Peyer's patch (tissue), 4 donors: ENCODE results near the gene LATS1. TPM values are rescaled to one million over a fixed set of nuclear protein-coding genes. Genes with fewer than 3 reads are reported as not detected.

ENCODE experiments used
- DNase-seq, 3 donors: peaks; one replicate each; pipeline ENCODE4 v3.0.0-alpha.2; 2017 to 2019
- H3K27ac ChIP-seq, 4 donors: fragments of 200-600 bp; sonication (generic); one replicate each; pipeline ENCODE4 v1.5.1; 2016 to 2019
- H3K27me3 ChIP-seq, 2 donors: fragments of 200-600 bp; sonication (generic); one replicate each; pipeline ENCODE4 v1.5.1; 2019
- H3K36me3 ChIP-seq, 3 donors: fragments of 200-600 bp; sonication (generic); one replicate each; pipeline ENCODE4 v1.5.1; 2016 to 2019
- H3K4me1 ChIP-seq, 4 donors: fragments of 200-600 bp; sonication (generic); one replicate each; pipeline ENCODE4 v1.5.1; 2016 to 2019
- H3K4me3 ChIP-seq, 4 donors: fragments of 200-600 bp; sonication (generic); 1 replicate in 3 of 4; 2 replicates in 1 of 4; pipeline ENCODE4 v1.5.1; 2016 to 2019; ENCODE audit warnings: mild to moderate bottlenecking in 1 of 4
- H3K9me3 ChIP-seq, 4 donors: fragments of 200-600 bp; sonication (generic); one replicate each; pipeline ENCODE4 v1.5.1; 2016 to 2019; ENCODE audit warnings: mild to moderate bottlenecking in 1 of 4
- CTCF ChIP-seq, 6 experiments: fragments of 450-650 bp in 4 of 6; fragments of 200-600 bp in 2 of 6; sonication (generic) in 1 of 6; IDR thresholded peaks; one replicate each; pipeline ENCODE4 v1.5.1; 2017 to 2019; ENCODE audit warnings: antibody characterized with exemption in 6 of 6, mild to moderate bottlenecking in 3 of 6, moderate library complexity in 1 of 6
- POLR2A ChIP-seq, 2 donors: fragments of 450-650 bp; IDR thresholded peaks; one replicate each; pipeline ENCODE4 v1.5.1; 2017; ENCODE audit warnings: antibody characterized with exemption in 2 of 2, mild to moderate bottlenecking in 2 of 2, moderate library complexity in 2 of 2
- small RNA-seq, 2 donors: library from RNA; depleted of rRNA; stranded (forward); fragments of <200 nt; gene quantifications; one replicate each; pipeline ENCODE3, GENCODE V24; 2016
- total RNA-seq, 4 donors: library from RNA; depleted of rRNA; stranded (reverse); fragments of >200 nt; gene quantifications; one replicate each; pipeline ENCODE4 v1.1.0, GENCODE V29; 2016

LATS1 gene
- total RNA-seq, 4 donors from 2014 or later: 21.8 to 38.8 (median 29.7) TPM

- H3K4me1 ChIP-seq: no peaks in the 10 kb centered on the region
- no peak overlapping the region for H3K27ac ChIP-seq
- H3K4me3 ChIP-seq: no peak overlapping the region
- no peak for DNase-seq
- H3K36me3 ChIP-seq: peaks cover 0 to 40% (median 0%) of the 10 kb centered on the region in 3 donors
- no peaks in the 10 kb centered on the region for H3K27me3 ChIP-seq
- TF ChIP-seq CTCF (IDR thresholded peaks at IDR 0.05) (no peak), POLR2A (IDR thresholded peaks at IDR 0.05) (no peak)
- no peaks in the 10 kb centered on the region for H3K9me3 ChIP-seq
These were observed 90.2 kb downstream of the LATS1 start for GRCh38 chr6:149627672-149628071.

GRCh38 chr6:149615805-149616204, 102.1 kb downstream of the LATS1 start:
- Histone ChIP-seq H3K4me1 (no peaks in the 10 kb centered on the region), H3K4me3 (no peak overlapping the region), H3K27me3 (no peaks in the 10 kb centered on the region), H3K9me3 (no peaks in the 10 kb centered on the region), H3K36me3 (peaks cover 0 to 15% (median 0%) of the 10 kb centered on the region in 3 donors), H3K27ac (no peak overlapping the region)
- no peak for DNase-seq
- TF ChIP-seq POLR2A (IDR thresholded peaks at IDR 0.05) (no peak), CTCF (IDR thresholded peaks at IDR 0.05) (no peak)

- no peak for TF ChIP-seq CTCF (IDR thresholded peaks at IDR 0.05)
- no peak for TF ChIP-seq POLR2A (IDR thresholded peaks at IDR 0.05)
- H3K4me3 ChIP-seq: no peak overlapping the region
- peaks cover 0 to 6% (median 0%) of the 10 kb centered on the region in 3 donors for H3K36me3 ChIP-seq
- H3K9me3 ChIP-seq: no peaks in the 10 kb centered on the region
- no peak overlapping the region for H3K27ac ChIP-seq
- H3K27me3 ChIP-seq: no peaks in the 10 kb centered on the region
- DNase-seq: no peak
- H3K4me1 ChIP-seq: no peaks in the 10 kb centered on the region
These were observed 103.6 kb downstream of the LATS1 start for GRCh38 chr6:149614337-149614736.

- no peak for DNase-seq
- Histone ChIP-seq H3K36me3 (peaks cover 0 to 5% (median 0%) of the 10 kb centered on the region in 3 donors), H3K4me3 (no peak overlapping the region), H3K27ac (no peak overlapping the region), H3K4me1 (no peaks in the 10 kb centered on the region), H3K9me3 (no peaks in the 10 kb centered on the region), H3K27me3 (no peaks in the 10 kb centered on the region)
- TF ChIP-seq CTCF (IDR thresholded peaks at IDR 0.05) (no peak), POLR2A (IDR thresholded peaks at IDR 0.05) (no peak)
These were observed 109.4 kb downstream of the LATS1 start for GRCh38 chr6:149608381-149608982.

Small RNA genes within 50 kb of the gene (small RNA-seq; reads per million reads assigned to genes)
- 0 reads per million in 2 donors for gene RF00019

Other genes with a start within 250 kb of the LATS1 start
- 10 to 100 TPM in 3 of 4 donors, 1 to 10 TPM in 1; 7.8 to 32.2 (median 18.5) TPM for gene ZC3H12D, start 233.1 kb downstream of the LATS1 start, total RNA-seq
- gene PPIL4, start 172.1 kb downstream of the LATS1 start, total RNA-seq: 10 to 100 TPM; 15.8 to 28.9 (median 20.5) TPM
- 10 to 100 TPM; 23.1 to 36.6 (median 26.7) TPM for gene GINM1, start 151.7 kb downstream of the LATS1 start, total RNA-seq
- gene KATNA1, start 69.4 kb downstream of the LATS1 start, total RNA-seq: 10 to 100 TPM; 10.3 to 33.8 (median 15.0) TPM
- 10 to 100 TPM; 16.1 to 64.4 (median 16.3) TPM for gene NUP43, start 28.4 kb upstream of the LATS1 start, total RNA-seq
- 10 to 100 TPM; 39.4 to 52.0 (median 44.9) TPM for gene PCMT1, start 31.6 kb upstream of the LATS1 start, total RNA-seq
- 10 to 100 TPM in 2 of 4 donors, 1 to 10 TPM in 2; 3.7 to 14.6 (median 11.0) TPM for gene LRP11, start 146.3 kb upstream of the LATS1 start, total RNA-seq
- gene RAET1E, start 180.0 kb upstream of the LATS1 start, total RNA-seq: not detected
- not detected for gene RAET1G, start 205.0 kb upstream of the LATS1 start, total RNA-seq
- gene ULBP2, start 223.9 kb upstream of the LATS1 start, total RNA-seq: not detected
- gene ULBP1, start 245.8 kb upstream of the LATS1 start, total RNA-seq: not detected